Measurements from ENCODE around the gene PMPCA. TPM values are rescaled to one million over a fixed set of nuclear protein-coding genes. Genes with fewer than 3 reads are reported as not detected.
A peak's percentile ranks its signal among the peaks of the same experiment; 100 is the strongest.

The PMPCA gene
- total and polyA plus RNA-seq, 2 of the 8 experiments (the other 6 are each of a cell fraction or from before 2014, with no cell fraction given): 60.0 to 88.2 TPM

GRCh38 chr9:136370037-136370436 is 40.4 kb upstream of the PMPCA start:
- no peak overlapping the region for H3K23ac ChIP-seq (ENCODE audit: insufficient read length)
- no peak overlapping the region for H2AK5ac ChIP-seq (ENCODE audit: low read depth, low read length)
- no peak overlapping the region for H3K4me2 ChIP-seq (ENCODE audit: insufficient read depth in 1 of 2, low read depth in 2 of 2, low read length in 2 of 2)
- no peak overlapping the region for H3K4me3 ChIP-seq (ENCODE audit: extremely low read depth in 1 of 4, insufficient read depth in 2 of 4, low read depth in 3 of 4, low read length in 4 of 4)
- no peak overlapping the region for H2BK12ac ChIP-seq (ENCODE audit: low read depth, low read length)
- H3K18ac ChIP-seq (ENCODE audit: extremely low read depth, low read length): no peak overlapping the region
- no peak overlapping the region for H2AFZ ChIP-seq (ENCODE audit: low read length)
- H2BK15ac ChIP-seq (ENCODE audit: low read length): no peak overlapping the region
- H3K4ac ChIP-seq (replicated peaks; ENCODE audit: insufficient read length, low read depth, low read length): no peak overlapping the region
- no peaks in the 10 kb centered on the region for H3K36me3 ChIP-seq (ENCODE audit: control insufficient read depth in 2 of 4, insufficient read depth in 4 of 4, low read length in 3 of 4)
- FAIRE-seq: no peak
- no peaks in the 10 kb centered on the region for H3K9me3 ChIP-seq (ENCODE audit: insufficient read depth in 2 of 2, low read depth in 1 of 2, low read length in 1 of 2)
- H3K56ac ChIP-seq (replicated peaks; ENCODE audit: insufficient read length, low read depth, low read length): no peak overlapping the region
- H4K91ac ChIP-seq (replicated peaks; ENCODE audit: insufficient read length, low read length): no peak overlapping the region
- no peak for DNase-seq (ENCODE audit: low read depth in 1 of 2, low spot score in 2 of 2)
- ChIA-PET POLR2A (ENCODE audit: partially characterized antibody) (interaction anchor here (0.8 to 7.2 kb wide), 6 partner anchors 8 to 69 kb away, joined by 3 to 43 read pairs (median 4); partner anchors contain the start of genes DNLZ and SNAPC4), CTCF (ENCODE audit: partially characterized antibody) (interaction anchor here (1.1 to 2.9 kb wide), 8 partner anchors 24 to 302 kb away, joined by 3 to 19 read pairs (median 4); no protein-coding TSS in a partner anchor)
- H2BK120ac ChIP-seq (replicated peaks; ENCODE audit: low read depth, low read length): no peak overlapping the region
- H3K79me1 ChIP-seq (ENCODE audit: low read depth, low read length): no peaks in the 10 kb centered on the region
- no peak overlapping the region for H3K9ac ChIP-seq (replicated peaks in 1 of 4; ENCODE audit: extremely low read depth in 1 of 4, low read depth in 3 of 4, low read length in 3 of 4)
- peak overlapping the region; percentile 25; the same call in 1 of the 2 replicates for H4K8ac ChIP-seq (ENCODE audit: extremely low read depth, insufficient read depth, low read length)
- H4K5ac ChIP-seq (ENCODE audit: insufficient read length, low read depth, low read length): no peak overlapping the region
- peaks cover 0 to 3% of the 10 kb centered on the region in 2 experiments for H4K20me1 ChIP-seq (replicated peaks in 1 of 2; ENCODE audit: control insufficient read depth in 1 of 2, insufficient read depth in 2 of 2, low read length in 2 of 2)
- no peaks in the 10 kb centered on the region for H3K23me2 ChIP-seq (ENCODE audit: low read depth, low read length)
- H3K79me2 ChIP-seq (ENCODE audit: control insufficient read depth in 1 of 2, insufficient read depth in 2 of 2, low read length in 2 of 2): no peaks in the 10 kb centered on the region
- no peaks in the 10 kb centered on the region for H3K4me1 ChIP-seq (replicated peaks in 1 of 4; ENCODE audit: control insufficient read depth in 3 of 4, insufficient read depth in 4 of 4, low read length in 3 of 4)
- no peak overlapping the region for H3K27ac ChIP-seq (ENCODE audit: low read depth, low read length)
- H2BK20ac ChIP-seq (ENCODE audit: low read length): no peak overlapping the region
- no peaks in the 10 kb centered on the region for H3K27me3 ChIP-seq (replicated peaks in 1 of 4; ENCODE audit: control insufficient read depth in 3 of 4, extremely low read depth in 1 of 4, insufficient read depth in 3 of 4, low read length in 3 of 4)
- WGBS, 2 experiments (ENCODE audit: extremely low coverage in 1 of 2, insufficient coverage in 1 of 2, insufficient read length in 1 of 2, insufficient replicate concordance in 2 of 2, low coverage in 1 of 2, low lambda C conversion rate in 2 of 2, missing lambda C conversion rate in 1 of 2): 94% methylated on average over 18 of the region's 19 CpGs; no CpG with 5 or more reads in 1 of the 2 experiments
- H2BK5ac ChIP-seq (ENCODE audit: low read depth, low read length): no peak overlapping the region; the same call in 1 of the 2 replicates
- H3K14ac ChIP-seq (ENCODE audit: insufficient read length): no peak overlapping the region
- TF ChIP-seq RXRA (IDR thresholded peaks at IDR 0.05; ENCODE audit: insufficient read depth, low read depth, low read length) (no peak), CTCF (IDR thresholded peaks at IDR 0.05; ENCODE audit: control extremely low read depth in 1 of 3, insufficient read depth in 1 of 3, low read depth in 1 of 3, low read length in 3 of 3) (no peak), MAFK (IDR thresholded peaks at IDR 0.05; ENCODE audit: low read depth, low read length) (no peak), NRF1 (IDR thresholded peaks at IDR 0.05; ENCODE audit: low read depth, low read length) (no peak), ZNF274 (IDR thresholded peaks at IDR 0.05; ENCODE audit: borderline replicate concordance, extremely low read depth, low read length) (no peak), SIRT6 (IDR thresholded peaks at IDR 0.05; ENCODE audit: low read length) (no peak), SP1 (IDR thresholded peaks at IDR 0.05; ENCODE audit: low read depth, low read length) (no peak)

Data from H1 (cell line).